ENCODE measurements around the gene CALD1.

- no peak for TF ChIP-seq CTCF (IDR thresholded peaks at IDR 0.05)
- TF ChIP-seq POLR2A (IDR thresholded peaks at IDR 0.05), result no peak
Observed at GRCh38 chr7:134963036-134963435, 183.6 kb downstream of the CALD1 start.

All from uterus (tissue), 2 donors.